HG03196 (cell line): Measurements from ENCODE around the gene IRGC.

Experiments used
- ATAC-seq: cut with Tn5 transposase; IDR thresholded peaks from one replicate; pipeline ENCODE4 v1.9.1; 2021; ENCODE audit not compliant: unreplicated experiment

The IRGC gene

GRCh38 chr19:43690890-43691289 is 25.0 kb upstream of the IRGC start:
- ATAC-seq: no peak

- ATAC-seq: no peak
Observed at GRCh38 chr19:43691755-43692154, 24.1 kb upstream of the IRGC start.

GRCh38 chr19:43692385-43692784 is 23.5 kb upstream of the IRGC start:
- ATAC-seq: no peak

GRCh38 chr19:43692877-43693276 is 23.0 kb upstream of the IRGC start:
- no peak for ATAC-seq

- ATAC-seq: no peak
Observed at GRCh38 chr19:43694553-43694952, 21.3 kb upstream of the IRGC start.

- ATAC-seq: no peak
Observed at GRCh38 chr19:43695985-43696704, 19.7 kb upstream of the IRGC start.

- ATAC-seq: no peak
Observed at GRCh38 chr19:43697295-43697694, 18.6 kb upstream of the IRGC start.

- ATAC-seq: no peak
Observed at GRCh38 chr19:43699506-43700394, 16.1 kb upstream of the IRGC start.

- no peak for ATAC-seq
Observed at GRCh38 chr19:43700395-43701000, 15.4 kb upstream of the IRGC start.

GRCh38 chr19:43704002-43704705 is 11.7 kb upstream of the IRGC start:
- no peak for ATAC-seq

GRCh38 chr19:43705729-43706128 is 10.1 kb upstream of the IRGC start:
- ATAC-seq: no peak

- no peak for ATAC-seq
Observed at GRCh38 chr19:43707158-43707712, 8.6 kb upstream of the IRGC start.

- no peak for ATAC-seq
Observed at GRCh38 chr19:43708716-43709115, 7.2 kb upstream of the IRGC start.

GRCh38 chr19:43711751-43712355 is 4.0 kb upstream of the IRGC start:
- ATAC-seq: no peak

GRCh38 chr19:43713208-43713607 is 2.7 kb upstream of the IRGC start:
- ATAC-seq: no peak

GRCh38 chr19:43718627-43719377 is 2.9 kb downstream of the IRGC start:
- ATAC-seq: no peak

- no peak for ATAC-seq
Observed at GRCh38 chr19:43719378-43719868, 3.5 kb downstream of the IRGC start.

- ATAC-seq: no peak
Observed at GRCh38 chr19:43719918-43720317, 4.0 kb downstream of the IRGC start.

GRCh38 chr19:43720936-43721335 is 5.1 kb downstream of the IRGC start:
- ATAC-seq: no peak
